ENCODE data around the gene BPHL.
"Not testable (repeated sequence)": the region's sequence is repeated elsewhere in the genome, so short reads cannot be mapped to it uniquely, and the experiment has no call there.

Gene BPHL

DNA sequence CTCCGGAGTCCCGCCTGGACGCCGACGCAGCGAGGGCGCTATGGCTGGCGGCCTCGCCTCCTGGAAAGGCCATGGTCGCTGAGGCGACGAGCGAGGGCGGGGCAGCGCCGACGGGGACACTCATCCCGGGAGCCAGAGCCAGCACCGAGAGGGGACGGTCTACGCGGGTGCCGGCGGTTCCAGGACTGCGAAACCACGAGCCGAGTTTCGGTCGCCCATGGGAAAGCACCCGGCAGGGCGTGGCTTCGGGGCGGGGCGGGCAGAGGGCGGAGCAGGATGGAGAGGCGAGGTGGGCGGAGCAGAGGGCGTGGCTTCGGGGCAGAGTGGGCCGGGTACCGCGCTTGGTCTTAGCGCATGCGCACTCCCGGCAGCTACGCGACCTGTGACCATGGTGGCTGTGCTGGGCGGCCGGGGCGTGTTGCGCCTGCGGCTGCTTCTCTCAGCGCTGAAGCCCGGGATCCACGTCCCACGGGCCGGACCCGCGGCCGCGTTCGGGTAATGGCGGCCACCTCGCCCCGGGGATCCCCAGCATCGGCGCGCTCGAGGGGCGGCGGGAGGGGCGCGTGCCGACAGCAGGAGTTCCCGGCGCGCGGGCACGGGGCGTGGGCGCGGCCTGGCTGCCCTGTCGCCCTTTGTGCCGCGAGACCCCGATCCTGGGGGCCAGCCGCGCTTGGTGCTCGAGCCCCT, at the start of gene BPHL:
TSS of gene BPHL (plus strand) at position 359 of the 687 bp plus-strand sequence. CDS start at position 389, 30 bp downstream.
- DNase-seq (ENCODE audit: low read depth): peak; percentile 89
- TF ChIP-seq, protein P1, sequence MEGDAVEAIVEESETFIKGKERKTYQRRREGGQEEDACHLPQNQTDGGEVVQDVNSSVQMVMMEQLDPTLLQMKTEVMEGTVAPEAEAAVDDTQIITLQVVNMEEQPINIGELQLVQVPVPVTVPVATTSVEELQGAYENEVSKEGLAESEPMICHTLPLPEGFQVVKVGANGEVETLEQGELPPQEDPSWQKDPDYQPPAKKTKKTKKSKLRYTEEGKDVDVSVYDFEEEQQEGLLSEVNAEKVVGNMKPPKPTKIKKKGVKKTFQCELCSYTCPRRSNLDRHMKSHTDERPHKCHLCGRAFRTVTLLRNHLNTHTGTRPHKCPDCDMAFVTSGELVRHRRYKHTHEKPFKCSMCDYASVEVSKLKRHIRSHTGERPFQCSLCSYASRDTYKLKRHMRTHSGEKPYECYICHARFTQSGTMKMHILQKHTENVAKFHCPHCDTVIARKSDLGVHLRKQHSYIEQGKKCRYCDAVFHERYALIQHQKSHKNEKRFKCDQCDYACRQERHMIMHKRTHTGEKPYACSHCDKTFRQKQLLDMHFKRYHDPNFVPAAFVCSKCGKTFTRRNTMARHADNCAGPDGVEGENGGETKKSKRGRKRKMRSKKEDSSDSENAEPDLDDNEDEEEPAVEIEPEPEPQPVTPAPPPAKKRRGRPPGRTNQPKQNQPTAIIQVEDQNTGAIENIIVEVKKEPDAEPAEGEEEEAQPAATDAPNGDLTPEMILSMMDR (conservative IDR thresholded peaks at IDR 0.05; ENCODE audit: low read length): no peak
- H3K4me3 ChIP-seq (ENCODE audit: low read length): peak within 1 kb of the TSS; percentile 83

DNA sequence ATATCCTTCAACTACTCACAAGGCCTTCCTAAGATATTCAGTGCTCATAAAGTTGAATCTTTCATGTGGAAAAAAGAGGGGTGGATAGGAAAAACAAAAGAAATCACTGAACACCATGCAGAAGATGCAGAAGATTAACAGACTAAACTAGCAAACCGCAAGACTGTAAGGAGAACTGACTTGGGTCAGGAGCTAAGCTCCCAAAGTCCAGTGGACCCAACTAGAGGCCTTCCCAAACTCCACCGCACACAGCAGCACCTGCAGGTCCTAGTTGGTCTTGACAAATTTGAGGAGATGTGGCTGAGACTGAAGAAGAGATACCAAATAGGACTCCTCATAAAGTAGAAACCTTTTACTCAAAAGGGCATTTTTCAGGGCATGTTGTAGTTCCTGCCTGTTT, 46.9 kb upstream of the BPHL start:
- DNase-seq (ENCODE audit: low read depth): no peak
- no peak overlapping the region for H3K4me3 ChIP-seq (ENCODE audit: low read length)
- TF ChIP-seq, protein P1 (conservative IDR thresholded peaks at IDR 0.05; ENCODE audit: low read length): no peak

DNA sequence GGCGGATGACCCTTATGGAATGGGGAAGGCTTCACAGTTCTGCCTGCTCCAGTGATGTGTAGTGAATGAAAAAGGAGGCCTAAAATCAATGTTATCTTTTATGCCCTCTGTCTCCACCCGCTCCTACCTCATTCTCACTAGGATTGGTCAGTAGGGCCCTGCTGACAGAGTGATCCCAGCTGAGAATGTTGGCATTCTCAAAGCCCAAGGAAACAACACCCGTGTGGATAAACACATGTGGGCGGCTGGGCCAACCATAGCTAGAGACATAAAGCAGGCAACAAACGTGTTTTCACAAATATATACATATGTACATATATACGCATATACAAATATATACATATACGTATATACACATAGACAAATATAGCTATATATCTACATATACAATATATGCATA, 45.7 kb upstream of the BPHL start:
- H3K4me3 ChIP-seq (ENCODE audit: low read length): no peak overlapping the region
- DNase-seq (ENCODE audit: low read depth): no peak
- TF ChIP-seq, protein P1 (conservative IDR thresholded peaks at IDR 0.05; ENCODE audit: low read length): no peak

DNA sequence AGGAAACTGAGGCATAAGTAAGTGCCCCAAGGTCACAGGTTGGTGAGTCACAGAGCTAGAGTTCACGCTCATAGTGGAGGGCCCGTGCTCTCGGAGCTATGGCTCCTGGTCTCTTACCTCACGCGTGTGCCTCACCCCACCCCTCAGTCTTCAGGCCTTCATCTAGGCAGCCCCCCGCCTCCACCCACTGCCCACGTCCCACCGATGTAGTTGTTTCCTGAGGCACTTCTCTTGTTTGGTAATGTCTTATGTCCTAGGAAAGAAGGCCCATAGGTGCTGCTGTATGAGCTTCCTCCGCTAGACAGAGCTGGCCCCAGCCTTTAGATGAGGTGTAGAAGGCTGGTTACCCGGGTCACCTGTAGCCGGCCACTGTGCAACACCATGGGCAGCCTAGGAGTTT, 45.1 kb upstream of the BPHL start:
- no peak overlapping the region for H3K4me3 ChIP-seq (ENCODE audit: low read length)
- TF ChIP-seq, protein P1 (conservative IDR thresholded peaks at IDR 0.05; ENCODE audit: low read length): no peak
- no peak for DNase-seq (ENCODE audit: low read depth)

DNA sequence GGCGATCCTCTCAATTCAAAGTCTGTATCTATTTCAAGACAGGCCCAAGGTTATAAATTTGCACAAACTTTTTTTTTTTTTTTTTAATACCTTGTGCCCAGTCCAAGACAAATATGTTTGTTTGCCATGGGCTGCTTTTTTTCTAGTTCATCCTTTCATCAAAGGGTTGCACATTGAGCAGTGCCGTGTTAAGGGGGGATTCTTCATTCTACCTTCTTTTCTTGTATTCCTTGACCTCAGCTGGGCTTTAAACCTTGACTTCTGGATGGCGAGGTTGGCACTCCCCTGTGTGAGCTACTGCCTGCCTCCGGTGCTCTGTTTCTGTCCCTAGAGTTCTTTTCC, 42.8 kb upstream of the BPHL start:
- H3K4me3 ChIP-seq (ENCODE audit: low read length): no peak overlapping the region
- TF ChIP-seq, protein P1 (conservative IDR thresholded peaks at IDR 0.05; ENCODE audit: low read length): no peak
- no peak for DNase-seq (ENCODE audit: low read depth)

DNA sequence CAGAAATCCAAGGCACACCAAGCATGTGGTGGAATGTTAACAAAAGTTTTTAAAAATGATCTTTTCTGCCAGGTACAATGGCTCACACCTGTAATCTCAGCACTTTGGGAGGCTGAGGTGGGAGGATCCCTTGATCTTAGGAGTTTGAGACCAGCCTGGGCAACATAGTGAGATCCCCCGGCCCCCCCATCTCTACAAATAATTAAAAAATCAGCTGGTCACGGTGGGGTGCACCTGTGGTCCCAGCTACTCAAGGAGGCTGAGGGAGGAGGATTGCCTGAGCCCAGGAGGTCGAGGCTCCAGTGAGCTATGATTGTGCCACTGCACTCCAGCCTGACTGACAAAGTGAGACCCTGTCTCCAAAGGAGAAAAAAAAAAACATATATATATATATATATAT, 42.2 kb upstream of the BPHL start:
- no peak for DNase-seq (ENCODE audit: low read depth)
- TF ChIP-seq, protein P1 (conservative IDR thresholded peaks at IDR 0.05; ENCODE audit: low read length): no peak

GRCh38 chr6:3077430-3077829, 41.1 kb upstream of the BPHL start:
- H3K4me3 ChIP-seq (ENCODE audit: low read length): no peak overlapping the region
- TF ChIP-seq, protein P1 (conservative IDR thresholded peaks at IDR 0.05; ENCODE audit: low read length): no peak
- no peak for DNase-seq (ENCODE audit: low read depth)

More for the DNA sequence above, 42.2 kb upstream of the BPHL start:
- no peak overlapping the region for H3K4me3 ChIP-seq (ENCODE audit: low read length)

DNA sequence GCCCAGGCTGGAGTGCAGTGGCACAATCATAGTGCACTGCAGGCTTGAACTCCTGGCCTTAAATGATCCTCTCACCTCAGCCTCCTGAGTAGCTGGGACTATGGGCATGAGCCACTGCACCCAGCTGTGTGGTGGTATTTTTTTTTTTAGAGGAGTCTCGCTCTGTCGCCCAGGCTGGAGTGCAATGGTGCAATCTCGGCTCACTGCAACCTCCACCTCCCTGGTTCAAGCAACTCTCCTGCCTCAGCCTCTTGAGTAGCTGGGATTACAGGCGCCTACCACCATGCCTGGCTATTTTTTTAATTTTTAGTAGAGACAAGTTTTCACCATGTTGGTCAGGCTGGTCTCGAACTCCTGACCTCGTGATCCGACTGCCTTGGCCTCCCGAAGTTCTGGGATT, 39.6 kb upstream of the BPHL start:
- not testable (repeated sequence) for H3K4me3 ChIP-seq (ENCODE audit: low read length); DNase-seq (ENCODE audit: low read depth)

All from AG10803 (cell line).